Stomach (tissue), 9 donors: Measurements from ENCODE around the gene CLEC10A. TPM values are rescaled to one million over a fixed set of nuclear protein-coding genes. Genes with fewer than 3 reads are reported as not detected.

Experiments
- DNase-seq, 2 donors: peaks; one replicate each; pipeline versions ENCODE4 v3.0.0 to v3.0.0-alpha.2; 2013 to 2019
- H3K27ac ChIP-seq, 5 donors: fragments of 200-600 bp in 4 of 5; sonication (generic) in 4 of 5; one replicate each; pipeline ENCODE4 v1.5.1; 2013 to 2019; ENCODE audit warnings: mild to moderate bottlenecking in 1 of 5, moderate library complexity in 1 of 5
- H3K27me3 ChIP-seq, 3 donors: fragments of 200-600 bp; sonication (generic); one replicate each; pipeline ENCODE4 v1.5.1; 2017 to 2019; ENCODE audit warnings: mixed run types in 1 of 3
- H3K36me3 ChIP-seq, 4 donors: fragments of 200-600 bp; sonication (generic); 1 replicate in 3 of 4; 2 replicates in 1 of 4; pipeline ENCODE4 v1.5.1; 2016 to 2019
- H3K4me1 ChIP-seq, 4 donors: fragments of 200-600 bp; sonication (generic); one replicate each; pipeline ENCODE4 v1.5.1; 2016 to 2019
- H3K4me3 ChIP-seq, 4 donors: fragments of 200-600 bp; sonication (generic) in 3 of 4; one replicate each; pipeline ENCODE4 v1.5.1; 2016 to 2019; ENCODE audit warnings: mild to moderate bottlenecking in 1 of 4
- H3K9me3 ChIP-seq, 4 donors: fragments of 200-600 bp; sonication (generic); one replicate each; pipeline ENCODE4 v1.5.1; 2016 to 2019
- CTCF ChIP-seq, 7 experiments: fragments of 450-650 bp in 4 of 7; fragments of 200-600 bp in 3 of 7; sonication (generic) in 3 of 7; IDR thresholded peaks; one replicate each; pipeline ENCODE4 v1.5.1; 2016 to 2019; ENCODE audit warnings: antibody characterized with exemption in 7 of 7, control low read depth in 2 of 7, mild to moderate bottlenecking in 1 of 7
- EP300 ChIP-seq: sonication (generic); formaldehyde crosslinking; IDR thresholded peaks from one replicate; pipeline ENCODE4 v1.6.1; 2017; ENCODE audit warnings: antibody characterized with exemption
- POLR2A ChIP-seq, 4 donors: fragments of 450-650 bp; IDR thresholded peaks; one replicate each; pipeline ENCODE4 v1.6.1; 2016; ENCODE audit warnings: antibody characterized with exemption in 4 of 4, control low read depth in 2 of 4, mild to moderate bottlenecking in 1 of 4, moderate library complexity in 1 of 4
- POLR2AphosphoS5 ChIP-seq, 3 donors: sonication (generic); formaldehyde crosslinking; IDR thresholded peaks; one replicate each; pipeline ENCODE4 v1.6.1; 2016; ENCODE audit warnings: antibody characterized with exemption in 3 of 3
- WGBS, 5 donors: extraction: QIAGEN DNeasy Blood & Tissue Kit in 3 of 5; methylation state at CpG; one replicate each; pipeline versions ENCODE4 v1.1.5 to v1.1.7; 2013 to 2018; 5-methylcytosine and 5-hydroxymethylcytosine counted together
- intact Hi-C: fragments of 100-400 bp; cut with DNase I; formaldehyde crosslinking; loops from one replicate; pipeline ENCODE4 v1.15.1; 2023; ENCODE audit warnings: low total_unique reads
- polyA plus RNA-seq, 3 donors: library from polyadenylated mRNA; stranded (reverse); fragments of 200-250 nt; gene quantifications; one replicate each; pipeline ENCODE4 v1.2.3, GENCODE V29; 2013
- total RNA-seq, 5 donors: library from RNA; depleted of rRNA; stranded (reverse); fragments of >200 nt; gene quantifications; one replicate each; pipeline versions ENCODE4 v1.1.0 to v1.2.3, GENCODE V29; 2014 to 2016
- donor health status: healthy with polysubstance abuse.
- donor health status: Bipolar disorder and iron deficiency.
- donor health status: healthy.

CLEC10A gene
- total and polyA plus RNA-seq, 8 donors = 0.75 to 6.6 (median 2.2) TPM; not detected in 3

DNA sequence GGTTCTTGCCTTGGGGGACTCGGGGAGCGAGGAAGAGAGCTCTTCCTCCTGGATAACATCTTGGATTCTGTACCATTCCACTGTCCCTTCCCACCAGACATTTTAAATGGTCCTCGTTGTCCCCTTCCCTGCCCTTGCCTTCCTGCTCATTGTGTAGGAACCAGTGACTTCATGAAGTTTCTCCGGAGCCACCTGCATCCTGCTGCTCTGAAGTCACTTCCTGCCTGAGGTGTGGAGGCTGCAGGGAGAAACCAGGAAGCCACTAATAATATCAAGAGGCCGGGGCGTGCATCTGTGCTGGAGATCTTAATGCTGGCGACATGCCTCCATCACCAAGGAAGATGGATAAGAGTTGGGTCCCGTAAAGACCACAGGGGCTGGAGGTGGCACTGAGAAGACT, 50.4 kb downstream of the CLEC10A start:
- TF ChIP-seq POLR2A (IDR thresholded peaks at IDR 0.05) (no peak), POLR2AphosphoS5 (IDR thresholded peaks at IDR 0.05) (peak in 1 of 3 donors; percentile 24), CTCF (IDR thresholded peaks at IDR 0.05) (no peak)
- Histone ChIP-seq H3K4me3 (no peak overlapping the region), H3K4me1 (peaks cover 0 to 6% (median 0%) of the 10 kb centered on the region in 4 donors), H3K27me3 (no peaks in the 10 kb centered on the region), H3K9me3 (no peaks in the 10 kb centered on the region), H3K27ac (peak overlapping the region in 3 of 5 donors; percentile 13 to 57 (median 51)), H3K36me3 (no peaks in the 10 kb centered on the region)
- DNase-seq = peak in 1 of 2 donors; percentile 75
- 68 to 80% (median 71%) methylated on average over 8 of the region's 8 CpGs for WGBS, 5 donors
- intact Hi-C loops = no loop called here

GRCh38 chr17:7029096-7029495, 51.0 kb downstream of the CLEC10A start:
- no peaks in the 10 kb centered on the region for H3K27me3 ChIP-seq
- H3K9me3 ChIP-seq = no peaks in the 10 kb centered on the region
- intact Hi-C loops = no loop called here
- TF ChIP-seq POLR2A (IDR thresholded peaks at IDR 0.05) = no peak
- no peak for TF ChIP-seq EP300
- TF ChIP-seq CTCF (IDR thresholded peaks at IDR 0.05) = no peak
- no peak for TF ChIP-seq POLR2AphosphoS5 (IDR thresholded peaks at IDR 0.05)
- H3K4me1 ChIP-seq = peaks cover 0 to 6% (median 3%) of the 10 kb centered on the region in 4 donors
- WGBS, 5 donors = 77 to 85% (median 80%) methylated on average over 3 of the region's 3 CpGs
- no peak overlapping the region for H3K4me3 ChIP-seq
- no peaks in the 10 kb centered on the region for H3K36me3 ChIP-seq
- peak overlapping the region in 3 of 5 donors; percentile 13 to 57 (median 51) for H3K27ac ChIP-seq
- no peak for DNase-seq

DNA sequence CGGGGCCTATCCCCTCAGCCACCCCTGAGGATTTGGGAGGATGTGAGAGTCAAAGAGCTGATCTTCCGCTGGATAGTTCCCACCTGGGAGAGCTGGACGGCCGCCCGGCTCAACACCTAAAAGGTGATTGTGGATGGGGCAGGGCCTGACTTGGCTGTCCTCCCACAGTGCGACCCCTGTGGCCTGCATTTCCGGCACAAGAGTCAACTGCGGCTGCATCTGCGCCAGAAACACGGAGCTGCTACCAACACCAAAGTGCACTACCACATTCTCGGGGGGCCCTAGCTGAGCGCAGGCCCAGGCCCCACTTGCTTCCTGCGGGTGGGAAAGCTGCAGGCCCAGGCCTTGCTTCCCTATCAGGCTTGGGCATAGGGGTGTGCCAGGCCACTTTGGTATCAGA, 52.7 kb downstream of the CLEC10A start:
- no peaks in the 10 kb centered on the region for H3K9me3 ChIP-seq
- no peak for DNase-seq
- H3K27ac ChIP-seq = peak overlapping the region in 1 of 5 donors; percentile 12
- intact Hi-C loops = no loop called here
- WGBS, 5 donors = 49 to 70% (median 52%) methylated on average over 6 to 13 of the region's 13 CpGs
- H3K4me3 ChIP-seq = no peak overlapping the region
- no peaks in the 10 kb centered on the region for H3K36me3 ChIP-seq
- no peak for TF ChIP-seq POLR2A (IDR thresholded peaks at IDR 0.05)
- no peak for TF ChIP-seq EP300
- TF ChIP-seq CTCF (IDR thresholded peaks at IDR 0.05) = no peak
- TF ChIP-seq POLR2AphosphoS5 (IDR thresholded peaks at IDR 0.05) = no peak
- H3K27me3 ChIP-seq = peaks cover 3 to 17% (median 9%) of the 10 kb centered on the region in 3 donors
- peaks cover 13 to 23% (median 21%) of the 10 kb centered on the region in 4 donors for H3K4me1 ChIP-seq

- H3K4me1 ChIP-seq = peaks cover 20 to 31% (median 28%) of the 10 kb centered on the region in 4 donors
- intact Hi-C loops = no loop called here
- H3K4me3 ChIP-seq = no peak overlapping the region
- WGBS, 5 donors = 88 to 97% (median 90%) methylated on average over 25 to 29 of the region's 29 CpGs
- no peaks in the 10 kb centered on the region for H3K9me3 ChIP-seq
- H3K27me3 ChIP-seq = peaks cover 3 to 24% (median 10%) of the 10 kb centered on the region in 3 donors
- no peaks in the 10 kb centered on the region for H3K36me3 ChIP-seq
- TF ChIP-seq POLR2A (IDR thresholded peaks at IDR 0.05) (no peak), EP300 (no peak), CTCF (IDR thresholded peaks at IDR 0.05) (no peak), POLR2AphosphoS5 (IDR thresholded peaks at IDR 0.05) (no peak)
- no peak overlapping the region for H3K27ac ChIP-seq
- no peak for DNase-seq
Measured at GRCh38 chr17:7026471-7027115, 53.5 kb downstream of the CLEC10A start.
